Measurements from ENCODE around the gene CFI.

Gene CFI

DNA sequence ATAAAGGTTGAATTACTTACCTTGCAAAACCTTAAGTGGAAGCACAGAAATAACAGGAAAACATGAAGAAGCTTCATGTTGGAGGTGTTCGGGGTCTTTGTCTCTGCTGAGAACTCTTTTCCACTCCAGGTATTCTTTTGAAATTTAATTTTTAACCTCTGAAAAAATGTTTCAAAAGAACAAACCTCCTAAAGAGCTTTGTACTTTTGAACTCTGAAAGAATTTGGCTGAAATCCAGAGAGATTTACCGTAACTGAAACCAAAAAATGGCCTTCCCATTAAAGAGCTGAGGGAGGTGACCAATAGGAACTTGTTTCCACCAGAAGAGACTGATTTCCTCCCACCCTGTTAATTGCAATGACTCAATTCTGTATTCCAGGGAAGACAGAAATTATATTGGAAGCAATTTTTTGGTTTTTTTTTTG, at the start of gene CFI:
Gene CFI, minus strand, starts transcription at position 105 of the 425 bp plus-strand sequence. Its CDS starts 28 bp downstream, at position 77.
- no peak for DNase-seq (ENCODE audit: low read depth in 2 of 2)

DNA sequence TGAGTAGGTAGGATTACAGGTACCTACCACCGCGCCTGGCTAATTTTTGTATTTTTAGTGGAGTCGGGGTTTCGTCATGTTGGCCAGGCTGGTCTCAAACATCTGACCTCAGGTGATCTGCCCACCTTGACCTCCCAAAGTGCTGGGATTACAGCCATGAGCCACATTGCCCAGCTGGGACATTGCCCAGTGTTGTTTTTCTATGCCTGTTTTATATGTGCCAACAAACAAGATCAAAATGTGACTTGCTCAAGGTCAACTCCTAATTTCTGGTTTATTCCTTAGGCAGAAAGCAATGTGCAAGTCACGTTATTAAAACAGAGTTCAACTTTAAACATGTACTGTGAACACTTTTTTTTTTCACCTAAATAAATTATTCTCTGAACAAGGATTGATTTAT, 48.8 kb upstream of the CFI start:
- DNase-seq (ENCODE audit: low read depth in 2 of 2) = no peak

DNA sequence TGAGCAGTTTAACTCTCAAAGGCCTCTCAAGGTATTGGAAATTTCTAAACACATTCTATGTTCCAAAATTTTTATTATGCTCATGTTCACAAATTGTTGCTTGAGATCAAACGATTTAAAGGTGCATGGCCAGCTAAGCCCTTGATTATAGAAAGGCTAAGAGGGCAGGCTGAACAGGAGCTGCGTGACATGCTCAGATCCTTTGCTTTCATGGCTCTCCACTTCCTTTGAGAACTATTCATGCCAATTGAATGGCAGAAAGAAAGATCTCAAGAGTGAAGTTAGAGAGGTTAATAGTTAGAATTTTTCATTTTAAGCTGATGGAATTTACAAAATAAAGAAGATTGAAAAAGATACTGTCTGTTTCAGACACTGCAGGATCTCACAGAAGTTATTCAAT, 46.7 kb upstream of the CFI start:
- DNase-seq (ENCODE audit: low read depth in 2 of 2) = no peak

DNA sequence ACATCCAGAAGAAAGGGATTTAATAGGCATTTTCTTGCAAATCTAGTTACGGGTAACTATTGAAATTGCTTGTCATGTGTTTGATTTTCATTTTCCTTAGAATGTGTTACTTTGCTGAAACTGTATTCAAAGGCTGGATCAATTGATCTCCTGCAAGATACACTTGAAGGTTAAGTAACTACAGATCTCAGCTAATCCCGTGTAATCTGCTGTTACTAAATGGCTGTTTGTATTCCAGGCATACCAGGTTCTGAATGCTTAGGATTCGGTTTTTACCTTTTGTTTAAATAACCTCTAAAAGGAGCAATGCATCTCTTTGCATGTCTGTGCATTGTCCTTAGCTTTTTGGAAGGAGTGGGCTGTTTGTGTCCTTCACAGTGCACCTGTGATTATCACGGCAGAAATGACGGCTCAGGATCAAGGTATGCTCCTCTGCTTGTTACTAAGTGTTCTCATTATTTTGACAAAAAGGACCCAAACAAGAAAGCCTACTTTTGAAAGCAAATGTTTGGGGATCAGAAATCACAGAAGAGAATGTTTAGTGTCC, 46.2 kb upstream of the CFI start, which contains the start of gene LRIT3:
Gene LRIT3, plus strand, starts transcription at position 212 of the 547 bp plus-strand sequence. Its CDS starts 95 bp downstream, at position 307.
- no peak for DNase-seq (ENCODE audit: low read depth in 2 of 2)

DNA sequence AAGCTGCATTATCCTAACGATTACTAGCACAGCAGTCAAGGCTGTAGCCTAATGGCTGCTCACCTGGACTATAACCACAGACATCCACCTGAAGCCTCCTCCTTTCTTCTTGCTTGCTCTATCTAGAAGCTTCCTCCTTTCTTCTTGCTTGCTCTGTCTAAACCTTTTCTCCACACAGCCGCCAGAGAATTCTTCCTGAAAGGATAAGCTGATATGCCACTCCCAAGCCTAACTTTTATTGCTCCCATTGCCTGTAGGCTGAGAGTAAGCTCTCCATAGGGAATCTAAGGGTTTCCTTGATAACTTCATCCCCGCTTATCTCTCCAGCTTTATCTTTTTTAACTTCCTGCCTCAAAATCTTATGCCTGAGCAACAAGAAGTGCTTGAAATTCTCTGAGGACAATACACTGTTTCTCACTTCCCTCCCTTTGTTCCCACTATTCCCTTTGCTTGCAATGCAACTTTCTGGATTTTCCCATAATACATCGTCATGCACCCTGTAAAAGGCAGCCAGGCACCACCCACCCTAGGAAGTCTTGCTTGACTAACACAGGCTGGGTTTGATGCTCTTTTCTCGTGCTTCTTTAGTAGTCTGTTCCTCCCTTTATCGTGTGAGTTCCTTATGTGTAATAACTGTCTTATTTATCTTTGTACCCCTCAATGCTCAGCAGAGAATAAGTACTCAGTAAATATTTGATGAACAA, 44.7 kb upstream of the CFI start:
- DNase-seq (ENCODE audit: low read depth in 2 of 2) = no peak

DNA sequence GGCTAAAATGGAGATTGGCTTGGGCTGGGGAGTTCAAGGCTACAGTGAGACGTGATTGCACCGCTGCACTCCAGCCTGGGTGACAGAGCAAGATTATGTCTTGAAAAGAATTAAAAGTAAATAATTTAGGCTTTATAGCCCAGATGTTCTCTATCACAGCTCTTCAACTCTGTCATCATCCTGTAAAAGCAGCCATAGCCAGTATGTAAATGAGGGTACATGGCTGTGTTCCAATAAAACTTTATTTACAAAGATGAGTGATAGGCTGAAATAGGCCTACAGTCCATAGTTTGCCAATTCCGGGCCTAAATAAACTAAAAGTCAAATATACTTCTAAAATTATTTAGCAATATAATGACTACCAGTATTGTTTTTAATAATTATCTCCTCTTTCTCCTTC, 35.2 kb upstream of the CFI start:
- no peak for DNase-seq (ENCODE audit: low read depth in 2 of 2)

DNA sequence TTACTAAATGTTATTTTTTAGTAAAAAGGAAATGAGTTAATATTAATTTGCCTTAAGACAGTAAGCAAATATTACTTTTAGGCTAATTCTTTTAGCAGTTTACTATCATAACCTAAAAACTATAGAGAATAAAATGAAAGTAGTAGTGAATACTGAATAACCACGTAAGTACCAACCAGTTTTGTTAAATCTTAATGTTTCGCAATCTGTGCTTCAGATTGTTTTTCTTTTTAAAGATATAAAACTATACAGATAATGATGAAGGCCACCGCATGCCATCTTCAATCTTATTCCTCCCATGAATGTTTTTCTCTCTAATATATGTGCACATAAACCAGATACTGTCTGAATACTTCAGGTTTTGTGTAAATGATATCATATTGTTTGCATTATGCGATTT, 32.0 kb upstream of the CFI start:
- DNase-seq (ENCODE audit: low read depth in 2 of 2) = no peak

DNA sequence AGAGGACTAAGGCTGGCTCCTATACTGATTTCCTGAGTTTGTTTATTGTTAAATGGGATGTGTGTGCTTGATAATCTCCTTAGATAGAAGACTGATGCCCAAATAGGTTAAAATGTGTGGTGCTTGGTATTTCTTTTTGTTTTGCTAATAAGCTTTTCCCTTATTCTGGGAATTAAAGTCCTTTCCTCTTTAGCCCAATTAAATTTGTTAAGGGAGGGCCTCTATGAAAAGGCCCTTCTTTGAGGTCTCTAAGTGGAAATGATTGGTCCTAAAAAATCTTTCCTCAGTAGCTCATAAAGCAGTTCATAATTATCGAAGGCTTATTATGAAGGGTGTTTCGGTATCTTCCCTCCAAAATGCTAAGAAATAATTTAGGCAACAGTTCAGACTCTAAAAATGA, 25.9 kb upstream of the CFI start, which contains the start of gene RRH:
Gene RRH, plus strand, starts transcription at position 301 of the 400 bp plus-strand sequence. Its CDS starts 56 bp downstream, at position 357.
- DNase-seq (ENCODE audit: low read depth in 2 of 2) = no peak

DNA sequence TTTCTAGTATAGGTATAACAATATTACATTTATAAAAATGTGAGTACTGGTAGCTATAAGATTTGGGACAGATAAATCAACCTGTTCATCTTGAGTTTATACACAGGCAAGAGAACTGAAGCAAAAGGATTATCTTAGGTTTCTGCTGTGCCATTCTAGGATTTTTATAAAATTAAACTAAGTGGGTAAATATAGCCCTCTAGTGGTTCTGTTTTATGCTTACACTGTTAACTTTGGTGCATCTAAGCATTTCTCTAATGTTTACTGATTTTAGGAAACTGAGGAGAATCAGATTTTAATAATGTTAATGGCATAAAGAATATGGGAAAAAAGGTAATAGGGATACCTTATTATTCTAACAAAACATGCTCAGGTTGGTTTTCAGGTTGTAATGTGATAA, 24.9 kb upstream of the CFI start:
- no peak for DNase-seq (ENCODE audit: low read depth in 2 of 2)

DNA sequence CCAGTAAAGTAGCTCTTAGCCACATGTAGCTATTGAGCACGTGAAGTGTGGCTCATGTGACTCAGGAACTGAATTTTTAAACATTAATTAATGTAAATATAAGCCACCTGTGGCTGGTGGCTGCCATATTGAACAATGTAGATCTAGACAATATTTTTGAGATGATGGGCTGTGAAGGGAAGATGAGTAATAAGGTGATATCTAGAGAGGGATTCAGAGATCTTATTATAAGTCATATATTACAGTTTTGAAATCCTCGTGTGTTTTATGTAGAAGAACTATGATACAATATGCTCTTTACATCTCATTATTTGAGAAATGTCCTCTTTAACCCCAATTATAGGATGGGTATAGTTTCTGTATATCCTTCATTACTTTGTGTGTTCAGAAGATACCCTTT, 19.4 kb upstream of the CFI start:
- DNase-seq (ENCODE audit: low read depth in 2 of 2) = no peak

DNA sequence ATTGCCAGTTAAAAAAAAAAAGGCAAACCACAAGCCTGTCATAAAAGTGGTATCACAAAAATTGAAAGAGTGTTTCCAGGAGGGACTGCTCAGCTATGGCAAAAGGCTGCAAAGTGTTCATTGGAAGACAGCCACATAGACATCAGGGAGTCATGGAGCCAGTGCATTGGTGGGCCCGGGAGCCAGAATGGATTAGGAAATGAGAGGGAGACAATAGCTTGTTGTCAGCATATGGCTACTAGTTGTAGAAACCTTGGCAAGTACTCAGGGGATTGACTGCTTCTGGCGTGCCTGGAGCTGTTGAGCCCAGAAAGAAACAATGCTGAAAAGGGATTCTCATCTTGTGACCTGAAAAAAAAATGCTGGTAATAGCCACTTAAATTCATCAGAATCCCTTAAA, 18.8 kb upstream of the CFI start:
- no peak for DNase-seq (ENCODE audit: low read depth in 2 of 2)

DNA sequence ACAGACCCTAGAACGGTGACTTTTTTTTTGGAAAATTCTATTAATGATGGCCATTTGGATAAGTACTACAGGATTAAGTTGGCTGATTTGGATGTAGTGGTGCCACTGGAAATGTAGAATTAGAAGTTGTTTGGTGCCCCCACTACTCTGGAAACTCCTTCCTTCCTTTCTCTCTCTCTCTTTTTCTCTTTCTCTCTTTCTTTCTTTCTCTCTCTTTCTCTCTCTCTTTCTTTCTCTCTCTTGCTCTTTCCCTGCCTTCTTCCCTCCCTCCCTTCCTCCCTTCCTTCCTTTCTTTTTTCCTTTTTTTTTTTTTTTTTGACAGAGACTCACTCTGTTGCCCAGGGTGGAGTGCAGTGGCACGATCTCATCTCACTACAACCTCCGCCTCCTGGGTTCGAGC, 16.5 kb upstream of the CFI start:
- no peak for DNase-seq (ENCODE audit: low read depth in 2 of 2)

DNA sequence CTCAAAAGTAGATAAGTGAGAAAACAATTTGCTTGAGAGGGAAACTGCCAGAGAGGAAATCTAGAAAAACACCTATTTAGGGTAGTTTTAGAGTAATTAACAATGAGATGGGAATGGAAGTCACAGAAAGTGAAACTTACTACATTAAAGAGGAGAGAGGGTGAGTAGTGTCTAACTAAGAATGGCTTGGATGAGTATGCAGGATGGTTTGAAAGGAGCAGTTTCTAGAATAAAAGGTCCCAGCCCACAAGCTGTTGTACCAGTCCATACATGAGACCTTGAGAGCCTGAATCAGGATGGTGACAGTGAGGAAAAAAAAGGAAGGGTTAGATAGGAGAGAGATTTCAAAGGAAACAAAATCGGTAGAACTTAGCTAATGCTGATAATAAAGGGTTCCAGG, 15.1 kb upstream of the CFI start:
- DNase-seq (ENCODE audit: low read depth in 2 of 2) = no peak

DNA sequence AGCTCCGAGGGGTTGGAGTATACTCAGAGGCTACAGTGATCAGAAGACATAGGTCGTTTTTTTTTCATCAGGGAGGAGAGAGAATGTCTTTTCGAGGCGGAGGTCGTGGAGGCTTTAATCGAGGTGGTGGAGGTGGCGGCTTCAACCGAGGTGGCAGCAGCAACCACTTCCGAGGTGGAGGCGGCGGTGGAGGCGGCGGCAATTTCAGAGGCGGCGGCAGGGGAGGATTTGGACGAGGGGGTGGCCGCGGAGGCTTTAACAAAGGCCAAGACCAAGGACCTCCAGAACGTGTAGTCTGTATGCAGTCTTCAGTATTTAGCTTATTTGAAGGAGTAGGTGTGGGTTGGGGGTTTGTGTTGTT, 14.3 kb upstream of the CFI start:
- peak; percentile 3 to 8 for DNase-seq (ENCODE audit: low read depth in 2 of 2)

DNA sequence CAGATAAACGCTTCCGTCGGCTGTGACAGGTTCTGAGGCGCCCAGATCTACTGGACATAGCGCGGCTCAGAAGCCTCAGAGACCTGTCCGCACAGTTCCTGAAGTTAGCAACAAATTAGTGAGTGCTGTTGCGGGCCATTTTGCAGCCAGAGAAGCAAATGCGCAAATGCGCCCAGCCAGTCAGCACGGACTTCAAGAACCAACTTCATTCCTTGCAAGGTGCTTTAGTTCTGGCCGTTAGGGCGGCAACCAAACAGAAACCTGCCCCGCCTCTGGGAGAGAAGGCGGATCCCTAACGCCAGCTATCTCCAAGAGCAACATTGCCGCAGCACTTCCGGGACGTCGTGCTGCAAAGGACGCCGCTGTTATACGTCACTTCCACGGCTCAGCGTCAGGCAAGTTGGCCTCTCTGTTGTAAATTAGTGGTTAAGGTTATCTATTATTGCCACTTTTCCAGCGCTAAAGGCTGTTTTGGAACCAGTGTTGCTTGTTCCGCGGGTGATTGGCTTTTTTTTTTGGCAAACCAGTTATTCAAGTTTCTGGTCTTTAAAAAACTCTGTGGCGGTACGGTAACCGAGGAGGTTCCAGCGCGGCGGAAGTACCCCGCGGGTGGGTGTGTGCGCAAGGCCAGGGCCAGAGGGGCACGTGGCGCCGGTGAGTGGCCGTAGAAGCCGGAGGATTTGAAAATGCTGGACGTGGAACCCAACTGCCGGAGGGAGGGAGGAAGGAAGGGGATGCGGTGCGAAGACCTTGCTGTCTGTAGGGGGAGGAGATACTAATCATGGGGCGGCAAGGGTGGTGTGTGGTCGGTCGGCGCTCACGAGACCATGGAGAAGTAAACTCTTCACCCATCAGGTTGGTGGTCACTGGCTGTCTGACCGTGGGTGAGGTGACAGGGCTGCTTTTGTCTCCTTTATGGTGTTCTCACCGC, 13.6 kb upstream of the CFI start, which contains the start of gene GAR1:
Gene GAR1, plus strand, starts transcription at position 612 of the 931 bp plus-strand sequence. CDS start 403 bp downstream, outside the sequence.
- peak; percentile 53 to 61 for DNase-seq (ENCODE audit: low read depth in 2 of 2)

DNA sequence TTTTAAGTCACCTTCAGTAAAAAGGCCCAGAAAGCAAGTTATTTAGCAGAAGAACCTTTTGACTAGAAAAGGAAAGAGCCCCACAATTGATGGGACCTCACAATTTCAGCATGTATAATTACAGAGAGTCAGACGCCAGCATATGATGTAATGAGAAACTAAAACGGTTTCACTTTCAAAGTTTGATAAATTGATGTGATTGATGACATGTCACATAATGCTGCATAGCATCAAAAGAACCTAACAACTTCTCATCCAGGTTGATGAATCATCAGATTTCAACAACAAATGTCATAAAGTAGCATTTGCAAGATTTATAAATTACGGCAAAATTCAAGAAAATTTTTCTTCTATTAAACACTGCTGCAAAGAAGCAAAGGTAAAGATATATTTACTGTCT, 9.9 kb upstream of the CFI start:
- DNase-seq (ENCODE audit: low read depth in 2 of 2) = no peak

DNA sequence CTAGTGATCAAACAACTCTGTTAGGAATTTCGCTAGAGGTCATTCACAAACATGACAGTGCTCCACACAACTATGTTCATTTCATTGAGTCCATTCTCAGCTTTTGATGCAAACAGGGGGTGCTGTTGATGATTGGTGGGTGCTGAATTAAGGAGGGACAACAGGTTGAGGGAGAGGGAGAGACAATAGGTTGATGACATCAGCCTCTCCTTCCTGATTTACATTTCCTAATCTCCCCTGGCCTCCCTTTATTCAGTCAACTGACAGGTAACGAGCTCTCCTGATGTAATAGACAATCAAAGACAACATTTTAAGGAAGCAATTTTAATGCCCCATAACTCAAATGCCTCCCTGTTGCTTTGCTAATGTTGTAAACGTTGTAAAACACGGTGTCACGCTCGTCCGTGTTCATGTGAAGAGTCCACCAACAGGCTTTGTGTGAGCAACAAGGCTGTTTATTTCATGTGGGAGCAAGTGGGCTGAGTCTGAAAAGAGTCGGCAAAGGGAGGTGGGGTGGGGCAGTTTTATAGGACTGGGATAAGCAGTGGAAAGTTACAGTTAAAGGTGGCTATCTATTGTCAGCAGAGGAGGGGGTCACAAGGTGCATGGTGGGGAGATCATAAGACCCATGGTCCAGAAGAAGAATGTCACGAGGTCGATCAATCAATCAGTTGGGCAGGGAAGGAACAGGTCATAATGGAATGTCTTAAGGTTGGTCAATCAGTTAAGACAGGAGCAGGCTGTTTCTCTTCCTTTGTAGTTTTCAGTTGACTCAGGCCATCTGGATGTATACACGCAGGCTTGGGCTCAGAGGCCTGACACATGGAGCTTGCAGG, 9.0 kb upstream of the CFI start:
- no peak for DNase-seq (ENCODE audit: low read depth in 2 of 2)

DNA sequence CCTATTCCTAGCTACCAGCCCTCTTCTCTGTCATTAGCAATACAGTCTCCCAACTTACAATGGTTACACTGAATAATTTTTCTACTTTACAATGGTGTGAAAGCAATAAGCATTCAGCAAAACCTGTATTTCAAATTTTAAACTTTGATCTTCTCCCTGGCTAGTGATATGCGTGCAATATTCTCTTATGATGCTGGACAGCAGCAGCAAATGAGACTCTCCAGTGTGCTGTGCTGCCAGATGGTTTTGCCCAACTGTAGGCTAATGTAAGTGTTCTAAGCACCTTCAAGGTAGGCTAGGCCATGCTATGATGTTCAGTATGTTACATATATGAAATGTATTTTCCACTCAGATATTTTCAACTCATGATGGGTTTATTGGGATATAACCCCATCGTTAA, 7.9 kb upstream of the CFI start:
- DNase-seq (ENCODE audit: low read depth in 2 of 2) = no peak

DNA sequence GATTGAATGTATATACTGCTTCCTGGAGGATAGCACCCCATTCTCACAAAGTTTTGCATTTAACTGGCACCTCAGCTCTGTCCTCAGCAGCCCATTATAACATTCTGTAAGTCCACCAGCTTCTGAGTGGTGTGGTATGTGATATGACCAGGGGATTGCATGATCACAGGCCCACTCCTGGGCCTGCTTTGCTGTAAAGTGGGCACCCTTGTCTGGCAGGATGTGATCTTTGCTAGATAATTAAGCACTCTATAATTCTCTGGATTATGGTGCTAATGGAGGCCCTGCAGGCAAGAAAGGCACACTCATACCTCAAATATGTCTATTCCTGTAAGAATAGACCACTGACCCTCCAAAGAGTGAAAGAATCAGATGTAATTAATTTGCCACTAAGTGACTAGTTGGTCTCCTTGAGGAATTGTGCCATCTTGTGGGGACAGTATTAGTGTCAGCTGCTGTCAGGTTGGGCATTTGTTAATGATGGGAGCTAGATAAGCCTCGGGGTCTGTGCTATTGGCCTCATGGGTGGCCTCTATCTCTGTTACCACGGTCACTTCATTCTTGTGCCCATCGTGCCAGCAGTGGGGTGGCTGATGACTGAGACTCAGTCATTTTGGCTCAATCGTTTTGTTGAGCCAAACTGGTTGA, 2.2 kb upstream of the CFI start:
- no peak for DNase-seq (ENCODE audit: low read depth in 2 of 2)

DNA sequence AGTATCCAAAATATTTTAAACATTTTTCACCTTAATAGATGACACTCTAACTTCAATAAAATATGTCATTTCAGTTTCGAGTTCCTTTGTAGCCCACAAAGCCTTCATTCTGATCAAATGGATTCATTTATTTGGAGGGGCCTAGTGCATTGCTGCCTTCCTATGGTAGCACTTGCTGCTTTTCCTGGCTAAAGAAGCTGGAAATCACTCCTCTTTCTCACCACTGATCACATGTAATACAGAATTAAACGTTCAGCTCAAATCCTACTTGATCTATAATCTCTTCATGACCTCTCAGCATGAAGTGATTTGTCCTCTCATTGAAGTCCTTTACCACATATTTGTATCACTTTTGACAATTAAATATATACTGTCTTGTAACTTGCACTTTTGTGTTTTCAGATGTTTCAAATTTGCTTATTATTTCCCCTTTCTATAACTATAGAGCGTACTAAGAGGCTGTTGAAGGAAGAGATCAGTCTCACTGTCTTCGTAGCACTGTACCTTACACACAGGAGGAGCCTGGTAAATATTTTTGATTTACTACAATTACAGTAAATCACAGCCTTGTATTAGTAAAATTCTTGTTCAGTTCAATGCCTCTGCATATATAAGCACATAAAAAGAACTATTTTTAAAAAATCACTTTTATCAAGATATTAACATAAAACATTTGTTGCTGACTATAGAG, 555 bp downstream of the CFI start:
- no peak for DNase-seq (ENCODE audit: low read depth in 2 of 2)

Measured in stimulated activated CD4-positive, alpha-beta T cell treated with anti-CD3 and anti-CD28 coated beads, Interleukin-1b, Interleukin-23, amount 100 ng/mL, for 1 hour (primary cell).